Measurements from ENCODE around the gene LDHAL6B. TPM values are rescaled to one million over a fixed set of nuclear protein-coding genes. Genes with fewer than 3 reads are reported as not detected.

LDHAL6B gene
- not detected in 2 replicates for total RNA-seq

GRCh38 chr15:59206623-59207183, at the start of gene LDHAL6B:
Gene LDHAL6B (plus strand): TSS chr15:59206843. CDS start chr15:59206941, 98 bp downstream.

Other genes starting within 250 kb of the LDHAL6B start
- gene RNF111, start 219.2 kb upstream of the LDHAL6B start, total RNA-seq, result 14.7 and 37.1 TPM in 2 replicates
- 18.7 and 31.2 TPM in 2 replicates for gene CCNB2, start 101.7 kb upstream of the LDHAL6B start, total RNA-seq
- 70.3 and 135 TPM in 2 replicates for gene MYO1E, start 166.0 kb downstream of the LDHAL6B start, total RNA-seq
- gene FAM81A, start 231.3 kb downstream of the LDHAL6B start, total RNA-seq, result under 0.01 and 0.06 TPM in 2 replicates